Omental fat pad (tissue), 4 donors: ENCODE measurements around the gene MAP10. TPM values are rescaled to one million over a fixed set of nuclear protein-coding genes. Genes with fewer than 3 reads are reported as not detected.

Experiments
- ATAC-seq: fragments of 150-250 bp; one replicate; pipeline ENCODE4 v1.9.1; 2016; ENCODE audit warnings: mild to moderate bottlenecking, moderate library complexity; ENCODE audit not compliant: low FRiP score
- DNase-seq: peaks from one replicate; pipeline ENCODE4 v3.0.0-alpha.2; 2019; ENCODE audit warnings: low spot score
- total RNA-seq, 4 donors: library from RNA; depleted of rRNA; stranded (reverse); fragments of >200 nt; gene quantifications; one replicate each; pipeline ENCODE4 v1.1.0, GENCODE V29; 2016
- TF ChIP-seq, protein P1 (sequence below), 3 donors: fragments of 450-650 bp; IDR thresholded peaks; one replicate each; pipeline ENCODE4 v1.5.1; 2016 to 2017; ENCODE audit warnings: antibody characterized with exemption in 3 of 3, mild to moderate bottlenecking in 3 of 3, moderate library complexity in 2 of 3

Gene MAP10
- total RNA-seq, 4 donors from 2014 or later: 0.56 to 4.6 (median 1.2) TPM

DNA sequence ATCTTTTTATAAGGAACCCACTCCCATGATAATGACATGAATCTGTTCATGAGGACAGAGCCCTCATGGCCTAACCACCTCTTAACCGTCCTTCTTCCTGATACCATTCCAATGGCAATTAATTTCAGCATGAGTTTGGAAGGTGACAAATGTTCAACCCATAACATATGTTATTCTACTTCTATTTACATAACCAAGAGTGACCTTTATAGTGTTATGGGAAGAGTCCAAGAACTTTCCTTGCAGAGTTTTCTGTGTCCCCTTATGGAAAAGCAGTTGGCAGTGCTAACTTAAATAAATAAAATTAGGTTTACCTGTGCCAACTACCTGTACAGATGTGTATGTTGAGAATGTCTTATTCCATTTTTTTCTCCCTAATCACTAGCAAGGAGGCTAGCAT, 11.1 kb downstream of the MAP10 start:
- ATAC-seq (no peak), DNase-seq (no peak)
- TF ChIP-seq, protein P1, sequence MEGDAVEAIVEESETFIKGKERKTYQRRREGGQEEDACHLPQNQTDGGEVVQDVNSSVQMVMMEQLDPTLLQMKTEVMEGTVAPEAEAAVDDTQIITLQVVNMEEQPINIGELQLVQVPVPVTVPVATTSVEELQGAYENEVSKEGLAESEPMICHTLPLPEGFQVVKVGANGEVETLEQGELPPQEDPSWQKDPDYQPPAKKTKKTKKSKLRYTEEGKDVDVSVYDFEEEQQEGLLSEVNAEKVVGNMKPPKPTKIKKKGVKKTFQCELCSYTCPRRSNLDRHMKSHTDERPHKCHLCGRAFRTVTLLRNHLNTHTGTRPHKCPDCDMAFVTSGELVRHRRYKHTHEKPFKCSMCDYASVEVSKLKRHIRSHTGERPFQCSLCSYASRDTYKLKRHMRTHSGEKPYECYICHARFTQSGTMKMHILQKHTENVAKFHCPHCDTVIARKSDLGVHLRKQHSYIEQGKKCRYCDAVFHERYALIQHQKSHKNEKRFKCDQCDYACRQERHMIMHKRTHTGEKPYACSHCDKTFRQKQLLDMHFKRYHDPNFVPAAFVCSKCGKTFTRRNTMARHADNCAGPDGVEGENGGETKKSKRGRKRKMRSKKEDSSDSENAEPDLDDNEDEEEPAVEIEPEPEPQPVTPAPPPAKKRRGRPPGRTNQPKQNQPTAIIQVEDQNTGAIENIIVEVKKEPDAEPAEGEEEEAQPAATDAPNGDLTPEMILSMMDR (IDR thresholded peaks at IDR 0.05): no peak

DNA sequence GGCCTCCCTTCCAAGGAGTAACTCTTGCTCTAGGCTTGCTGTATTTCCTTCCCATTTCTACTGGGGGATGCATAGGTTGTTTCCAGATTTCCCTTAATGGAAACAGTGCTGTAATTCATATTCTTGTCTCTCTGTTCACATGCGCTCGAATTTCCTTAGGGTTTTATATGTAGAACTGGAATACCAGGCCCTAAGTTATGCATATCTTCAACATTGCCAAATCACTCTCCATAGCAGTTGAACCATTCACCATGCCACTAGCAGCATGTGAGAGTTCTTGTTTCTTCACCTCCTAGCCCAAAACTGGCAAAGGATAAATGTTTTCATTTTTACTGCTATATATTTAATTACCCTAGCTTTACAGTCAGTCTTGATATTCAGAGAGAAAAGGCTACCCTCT, 12.8 kb downstream of the MAP10 start:
- TF ChIP-seq, protein P1 (IDR thresholded peaks at IDR 0.05): no peak
- ATAC-seq (no peak), DNase-seq (no peak)

DNA sequence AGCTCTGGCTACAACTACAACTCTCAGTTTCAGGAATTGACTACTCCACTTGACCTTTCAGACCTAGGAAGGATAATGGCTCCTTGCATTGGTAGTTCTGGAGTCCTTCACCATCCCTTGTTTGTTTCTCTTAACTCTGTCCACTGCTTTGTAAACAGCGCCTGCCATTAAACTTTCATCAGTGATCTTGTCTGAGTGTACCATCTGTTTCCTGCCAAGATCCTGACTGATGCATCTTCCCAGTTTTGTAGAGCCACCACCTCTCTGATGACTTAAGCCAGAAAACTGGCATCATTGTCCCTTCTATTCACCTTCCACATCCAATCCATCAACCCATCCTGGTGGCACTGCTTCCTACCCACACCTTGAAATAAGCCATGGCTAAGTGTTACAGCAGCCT, 15.2 kb downstream of the MAP10 start:
- TF ChIP-seq, protein P1 (IDR thresholded peaks at IDR 0.05): no peak

DNA sequence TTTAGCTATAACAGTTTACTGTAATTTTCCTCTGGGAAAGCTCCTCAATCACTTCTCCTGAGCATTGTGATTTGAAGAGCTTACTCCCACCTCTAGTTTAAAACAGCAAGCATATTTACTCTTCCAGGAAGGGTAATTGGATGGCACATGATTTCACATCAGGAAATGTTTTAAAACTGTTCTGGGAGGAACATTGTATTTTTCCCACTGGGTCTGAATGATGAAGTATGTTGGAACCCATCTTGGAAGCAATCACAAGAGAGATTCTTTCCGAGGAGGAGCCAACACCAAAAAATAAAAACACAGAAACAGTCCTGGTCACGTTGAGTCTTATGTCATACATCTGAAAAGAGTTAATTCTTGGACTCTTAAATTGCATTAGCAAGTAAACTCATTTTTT, 17.3 kb downstream of the MAP10 start:
- ATAC-seq (no peak), DNase-seq (no peak)
- TF ChIP-seq, protein P1 (IDR thresholded peaks at IDR 0.05): no peak

More for the DNA sequence above, 15.2 kb downstream of the MAP10 start:
- no peak for ATAC-seq
- DNase-seq: no peak

DNA sequence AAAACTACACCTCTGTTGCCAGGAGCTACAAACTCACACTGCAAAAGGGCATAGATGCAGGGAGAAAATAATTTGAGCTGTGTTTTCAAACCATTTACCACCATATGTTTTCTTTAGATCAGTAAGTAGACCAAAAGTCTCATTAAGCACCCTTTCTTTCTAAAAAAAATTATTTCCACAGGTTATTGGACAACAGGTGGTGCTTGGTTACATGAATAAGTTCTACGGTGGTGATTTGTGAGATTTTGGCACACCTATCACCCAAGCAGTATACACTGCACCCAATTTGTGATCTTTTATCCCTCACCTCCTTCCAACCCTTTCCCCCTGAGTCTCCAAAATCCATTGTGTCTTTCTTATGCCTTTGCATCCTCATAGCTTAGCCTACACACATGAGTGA, 21.1 kb downstream of the MAP10 start:
- TF ChIP-seq, protein P1 (IDR thresholded peaks at IDR 0.05): no peak
- ATAC-seq (no peak), DNase-seq (no peak)

DNA sequence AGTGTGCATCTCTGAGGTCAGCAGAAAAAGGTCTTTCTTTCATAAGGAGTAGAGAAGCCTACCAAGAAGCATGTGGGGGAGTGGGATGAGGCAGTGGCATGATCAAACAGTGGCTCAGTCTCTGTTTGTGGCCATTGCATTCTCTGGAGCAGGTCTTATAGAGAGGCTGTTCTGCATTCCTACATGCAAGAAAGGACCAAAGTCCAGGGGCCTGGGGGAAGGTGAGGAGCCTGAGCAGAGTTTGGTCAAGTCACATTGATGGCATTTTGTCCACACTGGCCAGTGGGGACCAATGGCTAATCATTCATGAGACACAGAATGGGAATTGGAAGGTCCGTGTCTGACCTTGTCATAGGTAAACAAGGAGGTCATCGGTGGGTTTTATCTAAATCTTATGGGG, 25.4 kb downstream of the MAP10 start:
- ATAC-seq (no peak), DNase-seq (no peak)
- TF ChIP-seq, protein P1 (IDR thresholded peaks at IDR 0.05): no peak

DNA sequence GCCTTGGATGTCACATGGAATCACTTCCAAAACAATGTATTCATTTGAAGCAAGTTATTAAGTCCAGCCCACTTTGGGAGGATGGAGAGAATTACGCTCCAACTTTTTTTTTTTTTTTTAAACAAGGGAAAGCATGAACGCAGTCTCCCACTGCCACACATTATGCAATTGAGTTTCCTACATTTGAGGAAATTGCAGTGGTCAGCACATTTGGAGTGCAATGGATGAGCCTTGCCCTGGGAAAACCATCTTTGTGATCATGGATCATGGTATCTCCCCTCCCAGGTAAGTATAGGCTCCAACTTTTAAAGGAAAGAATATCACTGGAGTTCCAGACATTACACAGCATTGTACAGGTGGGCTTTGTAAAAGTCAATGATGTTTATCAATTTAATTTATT, 26.7 kb downstream of the MAP10 start:
- TF ChIP-seq, protein P1 (IDR thresholded peaks at IDR 0.05): no peak
- ATAC-seq: no peak

More for the DNA sequence above, 26.7 kb downstream of the MAP10 start:
- DNase-seq: no peak
